Measurements from ENCODE around the gene KCNIP1.

KCNIP1 gene

GRCh38 chr5:170606941-170607340 lies 103.1 kb downstream of the KCNIP1 start:
- H2BK12ac ChIP-seq (ENCODE audit: low read length): no peak overlapping the region
- H3K79me2 ChIP-seq (ENCODE audit: control insufficient read depth, insufficient read depth, low read length, poor library complexity): no peaks in the 10 kb centered on the region
- no peak overlapping the region for H3K18ac ChIP-seq (ENCODE audit: low read length)
- no peak overlapping the region for H4K91ac ChIP-seq (ENCODE audit: low read depth, low read length)
- H3K9ac ChIP-seq (ENCODE audit: low read length): no peak overlapping the region
- no peak overlapping the region for H4K8ac ChIP-seq (ENCODE audit: low read depth, low read length)
- H2AK5ac ChIP-seq (ENCODE audit: low read length): no peak overlapping the region
- no peak overlapping the region for H2AFZ ChIP-seq (ENCODE audit: insufficient read depth, low read length, poor library complexity)
- no peak for DNase-seq
- H3K4me1 ChIP-seq (ENCODE audit: control insufficient read depth in 1 of 2, insufficient read depth in 2 of 2, low read length in 2 of 2): peaks cover 2 to 7% of the 10 kb centered on the region in 2 experiments
- no CpG with 5 or more reads among the region's 9 CpGs for WGBS (ENCODE audit: extremely low coverage, insufficient coverage, insufficient read length)
- H3K36me3 ChIP-seq (ENCODE audit: control insufficient read depth in 1 of 2, insufficient read depth in 2 of 2, low read length in 2 of 2): no peaks in the 10 kb centered on the region
- no peak overlapping the region for H2BK120ac ChIP-seq (ENCODE audit: insufficient read depth, low read length, poor library complexity)
- peaks cover 3% of the 10 kb centered on the region for H3K9me3 ChIP-seq (ENCODE audit: insufficient read depth, low read depth, low read length)
- no peaks in the 10 kb centered on the region for H3K79me1 ChIP-seq (ENCODE audit: low read length)
- H3K4me3 ChIP-seq (ENCODE audit: low read depth, low read length): no peak overlapping the region
- H3K14ac ChIP-seq (ENCODE audit: low read length): no peak overlapping the region
- no peak overlapping the region for H3K4ac ChIP-seq (ENCODE audit: low read depth, low read length)
- no peaks in the 10 kb centered on the region for H3K27me3 ChIP-seq (ENCODE audit: insufficient read depth, low read length)
- H3K4me2 ChIP-seq (ENCODE audit: low read length): no peak overlapping the region
- no peak overlapping the region for H3K27ac ChIP-seq (ENCODE audit: low read depth, low read length)
- no peak overlapping the region for H4K12ac ChIP-seq (ENCODE audit: low read depth, low read length)
- H3K23ac ChIP-seq (ENCODE audit: low read length): no peak overlapping the region
- H2BK5ac ChIP-seq (ENCODE audit: low read depth, low read length, poor library complexity): no peak overlapping the region

DNA sequence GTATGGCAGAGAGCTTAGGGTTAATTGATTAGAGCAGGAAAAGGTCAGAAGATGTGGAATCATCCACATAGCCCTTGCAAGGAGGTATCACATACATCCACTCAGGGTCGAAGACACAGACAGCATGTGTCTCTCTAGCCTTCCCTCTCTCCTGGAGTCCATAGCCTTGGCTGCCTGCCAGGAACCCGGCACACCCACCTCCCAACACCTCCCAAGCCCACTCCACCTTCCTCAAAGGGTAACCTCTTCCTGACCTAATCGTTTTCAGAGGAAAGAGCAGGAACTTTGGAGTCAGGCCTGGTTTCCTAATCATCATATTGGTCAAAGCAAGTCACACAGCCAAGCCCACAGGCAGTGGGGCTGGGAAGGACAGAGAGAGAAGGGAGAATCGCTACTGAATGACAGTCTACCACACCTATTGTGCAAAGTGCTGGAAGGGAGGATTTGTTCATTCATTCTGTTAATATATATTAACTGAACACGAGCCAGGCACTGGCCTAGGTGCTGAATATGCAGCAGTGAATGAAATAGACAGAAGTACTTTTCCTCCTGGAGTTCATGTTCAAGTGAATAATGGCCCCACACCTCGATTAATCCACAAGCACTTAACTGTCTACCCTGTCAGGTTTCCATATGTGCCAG lies 107.8 kb downstream of the KCNIP1 start:
- H3K4me2 ChIP-seq (ENCODE audit: low read length): no peak overlapping the region
- H3K23ac ChIP-seq (ENCODE audit: low read length): no peak overlapping the region
- H3K18ac ChIP-seq (ENCODE audit: low read length): no peak overlapping the region
- H3K14ac ChIP-seq (ENCODE audit: low read length): no peak overlapping the region
- H3K4ac ChIP-seq (ENCODE audit: low read depth, low read length): no peak overlapping the region
- H4K8ac ChIP-seq (ENCODE audit: low read depth, low read length): no peak overlapping the region
- no peak overlapping the region for H4K12ac ChIP-seq (ENCODE audit: low read depth, low read length)
- H4K91ac ChIP-seq (ENCODE audit: low read depth, low read length): no peak overlapping the region
- H2BK5ac ChIP-seq (ENCODE audit: low read depth, low read length, poor library complexity): no peak overlapping the region
- no peak overlapping the region for H3K9ac ChIP-seq (ENCODE audit: low read length)
- no CpG with 5 or more reads among the region's 6 CpGs for whole genome bisulfite sequencing (ENCODE audit: extremely low coverage, insufficient coverage, insufficient read length)
- no peaks in the 10 kb centered on the region for H3K36me3 ChIP-seq (ENCODE audit: control insufficient read depth in 1 of 2, insufficient read depth in 2 of 2, low read length in 2 of 2)
- H2BK120ac ChIP-seq (ENCODE audit: insufficient read depth, low read length, poor library complexity): no peak overlapping the region
- DNase-seq: no peak
- no peak overlapping the region for H2AFZ ChIP-seq (ENCODE audit: insufficient read depth, low read length, poor library complexity)
- H2AK5ac ChIP-seq (ENCODE audit: low read length): no peak overlapping the region
- H3K79me1 ChIP-seq (ENCODE audit: low read length): no peaks in the 10 kb centered on the region
- no peak overlapping the region for H2BK12ac ChIP-seq (ENCODE audit: low read length)
- H3K79me2 ChIP-seq (ENCODE audit: control insufficient read depth, insufficient read depth, low read length, poor library complexity): no peaks in the 10 kb centered on the region
- peaks cover 5% of the 10 kb centered on the region in 2 experiments for H3K4me1 ChIP-seq (ENCODE audit: control insufficient read depth in 1 of 2, insufficient read depth in 2 of 2, low read length in 2 of 2)
- no peak overlapping the region for H3K27ac ChIP-seq (ENCODE audit: low read depth, low read length)
- H3K9me3 ChIP-seq (ENCODE audit: insufficient read depth, low read depth, low read length): peaks cover 2% of the 10 kb centered on the region
- no peak overlapping the region for H3K4me3 ChIP-seq (ENCODE audit: low read depth, low read length)
- no peaks in the 10 kb centered on the region for H3K27me3 ChIP-seq (ENCODE audit: insufficient read depth, low read length)

GRCh38 chr5:170612256-170612678 lies 108.4 kb downstream of the KCNIP1 start:
- Histone ChIP-seq H3K4me3 (ENCODE audit: low read depth, low read length) (no peak overlapping the region), H3K18ac (ENCODE audit: low read length) (no peak overlapping the region), H3K79me2 (ENCODE audit: control insufficient read depth, insufficient read depth, low read length, poor library complexity) (no peaks in the 10 kb centered on the region), H3K36me3 (ENCODE audit: control insufficient read depth in 1 of 2, insufficient read depth in 2 of 2, low read length in 2 of 2) (no peaks in the 10 kb centered on the region), H3K23ac (ENCODE audit: low read length) (no peak overlapping the region), H3K79me1 (ENCODE audit: low read length) (no peaks in the 10 kb centered on the region), H2BK120ac (ENCODE audit: insufficient read depth, low read length, poor library complexity) (no peak overlapping the region), H4K8ac (ENCODE audit: low read depth, low read length) (no peak overlapping the region), H3K9me3 (ENCODE audit: insufficient read depth, low read depth, low read length) (peaks cover 2% of the 10 kb centered on the region), H2AFZ (ENCODE audit: insufficient read depth, low read length, poor library complexity) (no peak overlapping the region), H3K27me3 (ENCODE audit: insufficient read depth, low read length) (no peaks in the 10 kb centered on the region), H4K12ac (ENCODE audit: low read depth, low read length) (no peak overlapping the region), H2BK5ac (ENCODE audit: low read depth, low read length, poor library complexity) (no peak overlapping the region), H2BK12ac (ENCODE audit: low read length) (no peak overlapping the region), H3K4me1 (ENCODE audit: control insufficient read depth in 1 of 2, insufficient read depth in 2 of 2, low read length in 2 of 2) (peaks cover 0 to 2% of the 10 kb centered on the region in 2 experiments), H2AK5ac (ENCODE audit: low read length) (no peak overlapping the region), H3K14ac (ENCODE audit: low read length) (no peak overlapping the region), H3K27ac (ENCODE audit: low read depth, low read length) (no peak overlapping the region), H3K4me2 (ENCODE audit: low read length) (no peak overlapping the region), H3K4ac (ENCODE audit: low read depth, low read length) (no peak overlapping the region), H4K91ac (ENCODE audit: low read depth, low read length) (no peak overlapping the region), H3K9ac (ENCODE audit: low read length) (no peak overlapping the region)
- no CpG with 5 or more reads among the region's 6 CpGs for WGBS (ENCODE audit: extremely low coverage, insufficient coverage, insufficient read length)
- DNase-seq: no peak

DNA sequence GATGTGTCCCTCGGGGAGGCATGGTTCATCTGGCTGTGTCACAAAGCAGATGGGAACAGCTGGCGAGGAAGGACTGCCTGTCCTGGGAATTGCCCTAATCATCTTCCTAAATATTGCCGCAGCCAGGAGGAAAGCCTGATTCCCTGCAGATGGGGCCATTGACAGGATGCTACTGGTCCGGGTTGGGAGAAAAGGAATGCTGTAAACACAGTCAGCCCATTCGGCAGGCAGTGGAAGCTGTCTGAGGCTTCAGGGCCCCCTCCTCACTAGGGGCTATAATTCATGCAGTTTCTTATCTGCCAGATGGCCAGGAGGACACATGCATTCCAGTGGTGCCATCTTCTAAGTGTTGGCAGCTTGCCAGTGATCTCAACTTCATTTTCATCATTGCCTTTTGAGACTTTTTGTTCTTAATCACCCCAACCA lies 110.3 kb downstream of the KCNIP1 start:
- H3K4me2 ChIP-seq (ENCODE audit: low read length): no peak overlapping the region
- H3K18ac ChIP-seq (ENCODE audit: low read length): no peak overlapping the region
- H3K4ac ChIP-seq (ENCODE audit: low read depth, low read length): no peak overlapping the region
- DNase-seq: no peak
- no peaks in the 10 kb centered on the region for H3K36me3 ChIP-seq (ENCODE audit: control insufficient read depth in 1 of 2, insufficient read depth in 2 of 2, low read length in 2 of 2)
- H3K9ac ChIP-seq (ENCODE audit: low read length): no peak overlapping the region
- H3K27me3 ChIP-seq (ENCODE audit: insufficient read depth, low read length): no peaks in the 10 kb centered on the region
- H3K23ac ChIP-seq (ENCODE audit: low read length): no peak overlapping the region
- H3K27ac ChIP-seq (ENCODE audit: low read depth, low read length): no peak overlapping the region
- no peak overlapping the region for H2AFZ ChIP-seq (ENCODE audit: insufficient read depth, low read length, poor library complexity)
- peaks cover 0 to 2% of the 10 kb centered on the region in 2 experiments for H3K4me1 ChIP-seq (ENCODE audit: control insufficient read depth in 1 of 2, insufficient read depth in 2 of 2, low read length in 2 of 2)
- no peak overlapping the region for H4K91ac ChIP-seq (ENCODE audit: low read depth, low read length)
- no peak overlapping the region for H2BK5ac ChIP-seq (ENCODE audit: low read depth, low read length, poor library complexity)
- no peak overlapping the region for H4K12ac ChIP-seq (ENCODE audit: low read depth, low read length)
- no peak overlapping the region for H3K4me3 ChIP-seq (ENCODE audit: low read depth, low read length)
- no CpG with 5 or more reads among the region's 5 CpGs for WGBS (ENCODE audit: extremely low coverage, insufficient coverage, insufficient read length)
- H3K14ac ChIP-seq (ENCODE audit: low read length): no peak overlapping the region
- no peaks in the 10 kb centered on the region for H3K79me2 ChIP-seq (ENCODE audit: control insufficient read depth, insufficient read depth, low read length, poor library complexity)
- no peaks in the 10 kb centered on the region for H3K79me1 ChIP-seq (ENCODE audit: low read length)
- H3K9me3 ChIP-seq (ENCODE audit: insufficient read depth, low read depth, low read length): peaks cover 2% of the 10 kb centered on the region
- H2BK12ac ChIP-seq (ENCODE audit: low read length): no peak overlapping the region
- H2AK5ac ChIP-seq (ENCODE audit: low read length): no peak overlapping the region
- H2BK120ac ChIP-seq (ENCODE audit: insufficient read depth, low read length, poor library complexity): no peak overlapping the region
- H4K8ac ChIP-seq (ENCODE audit: low read depth, low read length): no peak overlapping the region

All from trophoblast cell (in vitro differentiated cells and primary cell).